K562 (cell line): ENCODE measurements around the gene DLK2. TPM values are rescaled to one million over a fixed set of nuclear protein-coding genes. Genes with fewer than 3 reads are reported as not detected.
A peak's percentile ranks its signal among the peaks of the same experiment; 100 is the strongest.

Experiments used
- DACH1 ChIP-seq: fragments of 450-650 bp; IDR thresholded peaks from 2 replicates; pipeline ENCODE4 v1.6.1; 2018; ENCODE audit not compliant: partially characterized antibody
- FOSL1 ChIP-seq: fragments of 200-800 bp; sonication (Bioruptor generic); conservative IDR thresholded peaks from 2 replicates; pipeline ENCODE4 v1.6.1; 2016; ENCODE audit warnings: missing genetic modification characterization, missing compliant biosample characterization
- HDGF ChIP-seq: fragments of 450-650 bp; IDR thresholded peaks from 2 replicates; pipeline ENCODE4 v1.6.1; 2016
- HMBOX1 ChIP-seq: sonication (generic); IDR thresholded peaks from 2 replicates; pipeline ENCODE4 v1.6.1; 2016
- MEIS2 ChIP-seq: fragments of 450-650 bp; IDR thresholded peaks from 2 replicates; pipeline ENCODE4 v1.6.1; 2014; ENCODE audit warnings: mild to moderate bottlenecking; ENCODE audit not compliant: partially characterized antibody
- PBX2 ChIP-seq, 2 experiments: IDR thresholded peaks in 1 of 2; conservative IDR thresholded peaks in 1 of 2; 2 replicates each; pipeline ENCODE4 v1.6.1; 2016; ENCODE audit warnings: low read depth in 2 of 2, mild to moderate bottlenecking in 1 of 2, missing compliant biosample characterization in 1 of 2, missing genetic modification characterization in 1 of 2, moderate library complexity in 1 of 2
- REST ChIP-seq, 2 experiments: fragments of 450-650 bp; formaldehyde crosslinking in 1 of 2; IDR thresholded peaks; 2 replicates each; pipeline versions ENCODE4 v1.4.0 to v1.6.1; 2014 to 2020; ENCODE audit warnings: mild to moderate bottlenecking in 2 of 2, borderline replicate concordance in 1 of 2, low read depth in 1 of 2
- polyA plus RNA-seq, 8 experiments: library from polyadenylated mRNA; depleted of rRNA in 4 of 8; stranded (reverse) in 5 of 8; unstranded in 3 of 8; fragments of >200 nt; fragmentation: Nextera tagmentation in 2 of 8; fragmentation: Illumina TruSeq in 1 of 8; extraction: Ambion mirVana in 2 of 8; extraction: Trizol in 1 of 8; gene quantifications; 2 replicates each; pipeline versions ENCODE4 v1.2.1 to v1.2.3, GENCODE V29; 2011 to 2014; ENCODE audit warnings: inconsistent platforms in 1 of 8, missing spikeins in 1 of 8
- total RNA-seq, 7 experiments: library from RNA; depleted of rRNA in 6 of 7; stranded (reverse); fragments of >200 nt in 6 of 7; fragmentation: Illumina TruSeq in 2 of 7; extraction: Trizol in 2 of 7; gene quantifications; 2 replicates each; pipeline versions ENCODE4 v1.2.1 to v1.2.3, GENCODE V29; 2011 to 2021; ENCODE audit warnings: low replicate concordance in 1 of 7

DLK2 gene
- total and polyA plus RNA-seq, 9 of the 15 experiments (the other 6 are each of a cell fraction or from before 2014, with no cell fraction given), result 0.11 to 0.53 (median 0.29) TPM; not detected in 3

- TF ChIP-seq REST (IDR thresholded peaks at IDR 0.05; ENCODE audit: borderline replicate concordance) (no peak), REST (CRISPR knock-in tag; IDR thresholded peaks at IDR 0.05; ENCODE audit: low read depth) (no peak), DACH1 (peak; percentile 51), HMBOX1 (0 out of 2 replicates have a peak, but pooled peaks have one; percentile 31), HDGF (no peak), MEIS2 (peak; percentile 49), FOSL1 (peak; percentile 45; the same call in 1 of the 2 replicates), PBX2 (CRISPR knock-in tag; IDR thresholded peaks at IDR 0.05; ENCODE audit: low read depth) (no peak), PBX2 (tag; conservative IDR thresholded peaks at IDR 0.05; ENCODE audit: low read depth) (peak; percentile 61; the same call in 1 of the 2 replicates)
Measured at GRCh38 chr6:43405354-43405753, 50.0 kb downstream of the DLK2 start (continued).
